HepG2 (cell line): ENCODE data around the gene TIMM13.

Experiments
- HDAC6 ChIP-seq: fragments of 200-600 bp; sonication (generic); IDR thresholded peaks from 2 replicates; pipeline ENCODE4 v1.7.0; 2017; ENCODE audit warnings: mild to moderate bottlenecking, antibody characterized with exemption, low read length, low read depth
- PHB2 ChIP-seq: fragments of 450-650 bp; IDR thresholded peaks from 2 replicates; pipeline ENCODE4 v1.6.1; 2018; ENCODE audit not compliant: partially characterized antibody
- PHF20 ChIP-seq: sonication (generic); formaldehyde crosslinking; IDR thresholded peaks from 2 replicates; pipeline ENCODE4 v1.5.0; 2020; ENCODE audit warnings: mild to moderate bottlenecking, missing genetic modification reagents
- POLR2A ChIP-seq, 2 experiments: IDR thresholded peaks; 2 replicates each; pipeline ENCODE4 v1.6.1; 2011; ENCODE audit warnings: low read depth in 2 of 2, low read length in 2 of 2, mild to moderate bottlenecking in 1 of 2, moderate library complexity in 1 of 2; ENCODE audit not compliant: insufficient read depth in 1 of 2
- POLR2AphosphoS5 ChIP-seq: IDR thresholded peaks from 2 replicates; pipeline ENCODE4 v1.6.1; 2012; ENCODE audit warnings: low read depth, low read length
- ZNF274 ChIP-seq: sonication (generic); formaldehyde crosslinking; IDR thresholded peaks from 2 replicates; pipeline ENCODE4 v1.5.1; 2020; ENCODE audit warnings: mild to moderate bottlenecking, missing genetic modification reagents
- ZNF629 ChIP-seq: sonication (generic); formaldehyde crosslinking; conservative IDR thresholded peaks from 2 replicates; pipeline ENCODE4 v1.5.0; 2020; ENCODE audit warnings: missing genetic modification reagents
- ZNF781 ChIP-seq: sonication (generic); formaldehyde crosslinking; IDR thresholded peaks from 2 replicates; pipeline ENCODE4 v1.5.1; 2020; ENCODE audit warnings: borderline replicate concordance, mild to moderate bottlenecking, missing genetic modification reagents; ENCODE audit errors: not compliant biosample characterization
- TF ChIP-seq, protein P1 (sequence below): sonication (generic); formaldehyde crosslinking; IDR thresholded peaks from 2 replicates; pipeline ENCODE4 v1.8.1; 2023; ENCODE audit warnings: mild to moderate bottlenecking, inconsistent platforms, moderate library complexity, missing genetic modification reagents, borderline replicate concordance
- TF ChIP-seq, protein P2 (sequence below): sonication (generic); formaldehyde crosslinking; IDR thresholded peaks from 2 replicates; pipeline ENCODE4 v1.5.0; 2020; ENCODE audit warnings: mild to moderate bottlenecking, missing genetic modification reagents, moderate library complexity

DNA sequence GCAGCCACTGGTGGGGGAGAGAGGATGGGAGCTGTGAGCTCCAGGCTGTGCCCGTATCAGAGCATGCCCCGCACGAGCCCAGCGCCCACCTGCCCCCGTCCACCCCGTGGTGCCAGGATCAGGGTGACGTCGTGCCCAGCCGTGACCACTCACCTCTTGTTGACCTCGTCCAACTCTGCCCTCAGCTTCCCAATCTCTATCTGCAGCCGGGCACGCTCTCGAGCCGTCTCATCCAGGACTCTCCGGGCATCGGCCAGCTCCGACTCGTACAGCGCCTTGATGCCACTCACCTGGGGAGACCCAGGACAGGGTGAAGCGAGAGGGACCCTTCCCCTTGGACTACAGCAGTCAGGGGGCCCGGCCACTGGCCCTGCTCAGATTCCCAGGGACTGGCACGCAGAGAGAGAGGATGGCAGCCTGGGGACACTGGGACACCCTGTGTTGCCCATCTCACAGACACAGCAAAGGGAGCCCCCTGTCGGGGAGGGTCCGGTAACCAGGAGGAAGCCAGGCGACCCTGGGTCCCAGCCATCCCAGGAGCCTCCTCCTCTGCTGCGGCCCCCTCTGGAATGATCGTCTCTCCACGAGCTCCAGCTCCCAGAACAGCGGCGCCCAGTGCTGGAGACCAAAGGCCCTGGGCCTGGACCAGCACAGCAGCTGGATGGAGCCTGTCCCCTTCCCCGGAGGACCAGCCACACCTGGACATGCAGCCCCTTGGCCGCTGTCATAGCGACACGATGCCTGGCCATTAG lies 17.0 kb upstream of the TIMM13 start:
- TF ChIP-seq PHB2 (no peak), POLR2A (IDR thresholded peaks at IDR 0.05; ENCODE audit: insufficient read depth in 1 of 2, low read depth in 2 of 2, low read length in 2 of 2) (no peak), POLR2AphosphoS5 (no peak), PHF20 (CRISPR knock-in tag) (no peak), ZNF629 (CRISPR knock-in tag) (no peak), HDAC6 (no peak), ZNF781 (CRISPR knock-in tag) (no peak), ZNF274 (CRISPR knock-in tag) (no peak)
- TF ChIP-seq, protein P1, sequence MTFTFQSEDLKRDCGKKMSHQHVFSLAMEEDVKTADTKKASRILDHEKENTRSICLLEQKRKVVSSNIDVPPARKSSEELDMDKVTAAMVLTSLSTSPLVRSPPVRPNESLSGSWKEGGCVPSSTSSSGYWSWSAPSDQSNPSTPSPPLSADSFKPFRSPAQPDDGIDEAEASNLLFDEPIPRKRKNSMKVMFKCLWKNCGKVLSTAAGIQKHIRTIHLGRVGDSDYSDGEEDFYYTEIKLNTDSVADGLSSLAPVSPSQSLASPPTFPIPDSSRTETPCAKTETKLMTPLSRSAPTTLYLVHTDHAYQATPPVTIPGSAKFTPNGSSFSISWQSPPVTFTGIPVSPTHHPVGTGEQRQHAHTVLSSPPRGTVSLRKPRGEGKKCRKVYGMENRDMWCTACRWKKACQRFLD (CRISPR knock-in tag): no peak
- TF ChIP-seq, protein P2, sequence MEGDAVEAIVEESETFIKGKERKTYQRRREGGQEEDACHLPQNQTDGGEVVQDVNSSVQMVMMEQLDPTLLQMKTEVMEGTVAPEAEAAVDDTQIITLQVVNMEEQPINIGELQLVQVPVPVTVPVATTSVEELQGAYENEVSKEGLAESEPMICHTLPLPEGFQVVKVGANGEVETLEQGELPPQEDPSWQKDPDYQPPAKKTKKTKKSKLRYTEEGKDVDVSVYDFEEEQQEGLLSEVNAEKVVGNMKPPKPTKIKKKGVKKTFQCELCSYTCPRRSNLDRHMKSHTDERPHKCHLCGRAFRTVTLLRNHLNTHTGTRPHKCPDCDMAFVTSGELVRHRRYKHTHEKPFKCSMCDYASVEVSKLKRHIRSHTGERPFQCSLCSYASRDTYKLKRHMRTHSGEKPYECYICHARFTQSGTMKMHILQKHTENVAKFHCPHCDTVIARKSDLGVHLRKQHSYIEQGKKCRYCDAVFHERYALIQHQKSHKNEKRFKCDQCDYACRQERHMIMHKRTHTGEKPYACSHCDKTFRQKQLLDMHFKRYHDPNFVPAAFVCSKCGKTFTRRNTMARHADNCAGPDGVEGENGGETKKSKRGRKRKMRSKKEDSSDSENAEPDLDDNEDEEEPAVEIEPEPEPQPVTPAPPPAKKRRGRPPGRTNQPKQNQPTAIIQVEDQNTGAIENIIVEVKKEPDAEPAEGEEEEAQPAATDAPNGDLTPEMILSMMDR: no peak
